Lower leg skin (tissue), 4 donors: ENCODE measurements around the gene ITGB5. TPM values are rescaled to one million over a fixed set of nuclear protein-coding genes. Genes with fewer than 3 reads are reported as not detected.

Experiments used
- DNase-seq, 2 donors: peaks; one replicate each; pipeline ENCODE4 v3.0.0-alpha.2; 2019; ENCODE audit warnings: low spot score in 2 of 2
- H3K4me3 ChIP-seq: fragments of 200-600 bp; sonication (generic); 2 replicates; pipeline ENCODE4 v1.5.1; 2017; ENCODE audit warnings: mild to moderate bottlenecking, low read depth; ENCODE audit not compliant: poor library complexity, severe bottlenecking
- CTCF ChIP-seq, 3 donors: fragments of 450-650 bp; IDR thresholded peaks; one replicate each; pipeline ENCODE4 v1.5.1; 2016; ENCODE audit warnings: antibody characterized with exemption in 3 of 3, mild to moderate bottlenecking in 3 of 3, moderate library complexity in 2 of 3
- POLR2A ChIP-seq, 2 donors: fragments of 450-650 bp; IDR thresholded peaks; one replicate each; pipeline ENCODE4 v1.6.1; 2016 to 2017; ENCODE audit warnings: antibody characterized with exemption in 2 of 2, mild to moderate bottlenecking in 1 of 2, moderate library complexity in 1 of 2
- WGBS, 2 donors: methylation state at CpG; one replicate each; pipeline ENCODE4 v1.1.5; 2018; 5-methylcytosine and 5-hydroxymethylcytosine counted together
- intact Hi-C: fragments of 100-400 bp; cut with DNase I; formaldehyde crosslinking; loops from one replicate; pipeline ENCODE4 v1.15.0; 2023; ENCODE audit warnings: low total_unique reads
- total RNA-seq, 4 donors: library from RNA; depleted of rRNA; stranded (reverse); fragments of >200 nt; gene quantifications; one replicate each; pipeline ENCODE4 v1.1.0, GENCODE V29; 2016

The ITGB5 gene
- total RNA-seq, 4 donors from 2014 or later = 210 to 414 (median 286) TPM

GRCh38 chr3:124770336-124771082, 116.7 kb downstream of the ITGB5 start:
- H3K4me3 ChIP-seq = no peak overlapping the region
- intact Hi-C loops = no loop called here
- 59 to 61% methylated on average over 10 of the region's 10 CpGs for WGBS, 2 donors
- TF ChIP-seq POLR2A (IDR thresholded peaks at IDR 0.05) (no peak), CTCF (IDR thresholded peaks at IDR 0.05) (no peak)
- no peak for DNase-seq

- intact Hi-C loops = no loop called here
- DNase-seq = no peak
- TF ChIP-seq CTCF (IDR thresholded peaks at IDR 0.05) = no peak
- TF ChIP-seq POLR2A (IDR thresholded peaks at IDR 0.05) = no peak
- no peak overlapping the region for H3K4me3 ChIP-seq
- WGBS, 2 donors = 81 to 84% methylated on average over 8 to 9 of the region's 9 CpGs
Measured at GRCh38 chr3:124769462-124769861, 117.7 kb downstream of the ITGB5 start.

- DNase-seq = no peak
- intact Hi-C loops = no loop called here
- 64 to 70% methylated on average over 7 of the region's 7 CpGs for WGBS, 2 donors
Measured at GRCh38 chr3:124768812-124769211, 118.4 kb downstream of the ITGB5 start.

GRCh38 chr3:124767691-124768090, 119.5 kb downstream of the ITGB5 start:
- TF ChIP-seq POLR2A (IDR thresholded peaks at IDR 0.05) = no peak
- no peak for TF ChIP-seq CTCF (IDR thresholded peaks at IDR 0.05)
- 84 to 94% methylated on average over 6 of the region's 6 CpGs for WGBS, 2 donors
- H3K4me3 ChIP-seq = no peak overlapping the region
- no peak for DNase-seq
- intact Hi-C loops = no loop called here

More at GRCh38 chr3:124768812-124769211, 118.4 kb downstream of the ITGB5 start:
- no peak for TF ChIP-seq POLR2A (IDR thresholded peaks at IDR 0.05)
- TF ChIP-seq CTCF (IDR thresholded peaks at IDR 0.05) = no peak
- H3K4me3 ChIP-seq = no peak overlapping the region

- intact Hi-C loops = no loop called here
- 76 to 92% methylated on average over 5 of the region's 5 CpGs for WGBS, 2 donors
- TF ChIP-seq POLR2A (IDR thresholded peaks at IDR 0.05) (no peak), CTCF (IDR thresholded peaks at IDR 0.05) (no peak)
- no peak overlapping the region for H3K4me3 ChIP-seq
- no peak for DNase-seq
Measured at GRCh38 chr3:124767264-124767663, 119.9 kb downstream of the ITGB5 start.
